Measurements from ENCODE around the gene USP24.
"Not testable (repeated sequence)": the region's sequence is repeated elsewhere in the genome, so short reads cannot be mapped to it uniquely, and the experiment has no call there.

The USP24 gene

GRCh38 chr1:55199735-55200134 is 15.4 kb downstream of the USP24 start:
- DNase-seq (ENCODE audit: low read depth in 2 of 2): not testable (repeated sequence)

- no peak for DNase-seq (ENCODE audit: low read depth in 2 of 2)
These were observed 17.1 kb downstream of the USP24 start for GRCh38 chr1:55198044-55198443.

GRCh38 chr1:55197099-55197498 is 18.1 kb downstream of the USP24 start:
- no peak for DNase-seq (ENCODE audit: low read depth in 2 of 2)

- no peak for DNase-seq (ENCODE audit: low read depth in 2 of 2)
These were observed 18.6 kb downstream of the USP24 start for GRCh38 chr1:55196433-55197035.

- no peak for DNase-seq (ENCODE audit: low read depth in 2 of 2)
These were observed 19.5 kb downstream of the USP24 start for GRCh38 chr1:55195521-55196233.

GRCh38 chr1:55194851-55195250 is 20.3 kb downstream of the USP24 start:
- no peak for DNase-seq (ENCODE audit: low read depth in 2 of 2)

- DNase-seq (ENCODE audit: low read depth in 2 of 2): no peak
These were observed 23.1 kb downstream of the USP24 start for GRCh38 chr1:55192093-55192492.

GRCh38 chr1:55191219-55191952 is 23.8 kb downstream of the USP24 start:
- not testable (repeated sequence) for DNase-seq (ENCODE audit: low read depth in 2 of 2)

- no peak for DNase-seq (ENCODE audit: low read depth in 2 of 2)
These were observed 25.1 kb downstream of the USP24 start for GRCh38 chr1:55190109-55190508.

GRCh38 chr1:55188909-55189308 is 26.3 kb downstream of the USP24 start:
- DNase-seq (ENCODE audit: low read depth in 2 of 2): no peak

- no peak for DNase-seq (ENCODE audit: low read depth in 2 of 2)
These were observed 29.3 kb downstream of the USP24 start for GRCh38 chr1:55185832-55186231.

- DNase-seq (ENCODE audit: low read depth in 2 of 2): no peak
These were observed 30.3 kb downstream of the USP24 start for GRCh38 chr1:55184859-55185258.

- DNase-seq (ENCODE audit: low read depth in 2 of 2): no peak
These were observed 33.5 kb downstream of the USP24 start for GRCh38 chr1:55181666-55182065.

GRCh38 chr1:55180075-55180670 is 35.0 kb downstream of the USP24 start:
- DNase-seq (ENCODE audit: low read depth in 2 of 2): no peak

GRCh38 chr1:55179177-55179835 is 35.9 kb downstream of the USP24 start:
- no peak for DNase-seq (ENCODE audit: low read depth in 2 of 2)

- DNase-seq (ENCODE audit: low read depth in 2 of 2): no peak
These were observed 42.5 kb downstream of the USP24 start for GRCh38 chr1:55172687-55173086.

- no peak for DNase-seq (ENCODE audit: low read depth in 2 of 2)
These were observed 42.9 kb downstream of the USP24 start for GRCh38 chr1:55172272-55172671.

- DNase-seq (ENCODE audit: low read depth in 2 of 2): no peak
These were observed 43.5 kb downstream of the USP24 start for GRCh38 chr1:55171694-55172093.

- DNase-seq (ENCODE audit: low read depth in 2 of 2): no peak
These were observed 44.7 kb downstream of the USP24 start for GRCh38 chr1:55170426-55170825.

GRCh38 chr1:55169126-55169525 is 46.0 kb downstream of the USP24 start:
- DNase-seq (ENCODE audit: low read depth in 2 of 2): no peak

GRCh38 chr1:55168353-55168752 is 46.8 kb downstream of the USP24 start:
- DNase-seq (ENCODE audit: low read depth in 2 of 2): no peak
